MCF 10A (cell line): ENCODE results near the gene M1AP. TPM values are rescaled to one million over a fixed set of nuclear protein-coding genes. Genes with fewer than 3 reads are reported as not detected.

Experiments used
- BruUV-seq: library from RNA; stranded (reverse); fragments of 400-500 nt; replicated peaks from 2 replicates; lab custom pipeline; 2021; lab: Mats Ljungman, UMichigan
- CTCF ChIA-PET: fragments of 300-600 bp; sonication (Branson Sonifier 250); formaldehyde crosslinking; extraction: SDS; loops from one replicate; lab custom pipeline; 2021; ENCODE audit warnings: antibody characterized with exemption, inconsistent platforms; lab: Yijun Ruan, JAX
- POLR2A ChIA-PET: fragments of 300-600, 350-650 bp; sonication (Branson Sonifier 250); formaldehyde crosslinking; extraction: SDS; loops from one replicate; lab custom pipeline; 2020; ENCODE audit warnings: antibody characterized with exemption, inconsistent platforms; lab: Yijun Ruan, JAX
- DNase-seq: peaks from one replicate; pipeline ENCODE4 v3.0.0-alpha.2; 2018; ENCODE audit not compliant: unreplicated experiment
- H3K27ac Mint-ChIP-seq: one replicate; pipeline ENCODE4 v1.8.0; 2022; ENCODE audit warnings: mild to moderate bottlenecking, low read depth, mixed read lengths; ENCODE audit not compliant: unreplicated experiment
- H3K27me3 Mint-ChIP-seq: one replicate; pipeline ENCODE4 v1.8.0; 2022; ENCODE audit warnings: mixed read lengths; ENCODE audit not compliant: insufficient read depth, unreplicated experiment
- H3K36me3 Mint-ChIP-seq: one replicate; pipeline ENCODE4 v1.8.0; 2022; ENCODE audit warnings: mild to moderate bottlenecking, moderate library complexity, mixed read lengths; ENCODE audit not compliant: insufficient read depth, unreplicated experiment
- H3K4me1 Mint-ChIP-seq: one replicate; pipeline ENCODE4 v1.8.0; 2022; ENCODE audit warnings: mixed read lengths; ENCODE audit not compliant: insufficient read depth, unreplicated experiment
- H3K4me3 Mint-ChIP-seq: one replicate; pipeline ENCODE4 v1.8.0; 2022; ENCODE audit warnings: mild to moderate bottlenecking, moderate library complexity, mixed read lengths; ENCODE audit not compliant: unreplicated experiment
- H3K9me3 Mint-ChIP-seq: one replicate; pipeline ENCODE4 v1.8.0; 2022; ENCODE audit warnings: mixed read lengths; ENCODE audit not compliant: unreplicated experiment
- intact Hi-C: fragments of 100-400 bp; cut with micrococcal nuclease; formaldehyde crosslinking; loops from 2 replicates; pipeline ENCODE4 v1.14.1; 2022
- total RNA-seq: library from RNA; stranded (reverse); gene quantifications from 2 replicates; pipeline ENCODE4 v1.2.3, GENCODE V29; 2022
- TF ChIP-seq, protein P1 (sequence below): fragments of 200-600 bp; IDR thresholded peaks from one replicate; pipeline ENCODE4 v1.8.0; 2022; ENCODE audit warnings: antibody characterized with exemption, mild to moderate bottlenecking; ENCODE audit not compliant: unreplicated experiment

The M1AP gene
- total RNA-seq, 1 experiment from 2014 or later, result not detected

DNA sequence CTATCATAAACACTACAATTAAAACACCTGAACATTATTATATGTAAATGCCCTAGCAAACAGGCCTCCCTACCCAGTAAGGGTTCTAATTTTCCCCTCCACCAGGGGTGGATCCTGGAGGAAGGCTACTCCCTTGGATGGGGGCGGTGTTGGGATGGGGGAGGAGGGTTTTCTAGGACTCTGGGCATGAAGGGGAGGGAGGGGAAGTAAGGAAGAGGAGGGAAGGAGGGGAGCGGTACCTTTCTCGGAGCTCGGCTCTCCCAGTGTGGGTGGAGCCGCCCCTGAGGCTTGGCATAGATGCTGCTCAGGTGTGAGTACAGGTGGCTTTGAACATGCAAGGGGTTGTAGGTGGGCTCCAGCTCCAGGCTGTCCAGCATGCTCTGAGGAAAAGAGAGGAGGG, 88.2 kb downstream of the M1AP start:
- Mint-ChIP-seq H3K36me3 (no peaks in the 10 kb centered on the region), H3K27me3 (no peaks in the 10 kb centered on the region), H3K4me3 (no peak overlapping the region), H3K9me3 (no peaks in the 10 kb centered on the region), H3K27ac (no peak overlapping the region), H3K4me1 (peaks cover 38% of the 10 kb centered on the region)
- TF ChIP-seq, protein P1, sequence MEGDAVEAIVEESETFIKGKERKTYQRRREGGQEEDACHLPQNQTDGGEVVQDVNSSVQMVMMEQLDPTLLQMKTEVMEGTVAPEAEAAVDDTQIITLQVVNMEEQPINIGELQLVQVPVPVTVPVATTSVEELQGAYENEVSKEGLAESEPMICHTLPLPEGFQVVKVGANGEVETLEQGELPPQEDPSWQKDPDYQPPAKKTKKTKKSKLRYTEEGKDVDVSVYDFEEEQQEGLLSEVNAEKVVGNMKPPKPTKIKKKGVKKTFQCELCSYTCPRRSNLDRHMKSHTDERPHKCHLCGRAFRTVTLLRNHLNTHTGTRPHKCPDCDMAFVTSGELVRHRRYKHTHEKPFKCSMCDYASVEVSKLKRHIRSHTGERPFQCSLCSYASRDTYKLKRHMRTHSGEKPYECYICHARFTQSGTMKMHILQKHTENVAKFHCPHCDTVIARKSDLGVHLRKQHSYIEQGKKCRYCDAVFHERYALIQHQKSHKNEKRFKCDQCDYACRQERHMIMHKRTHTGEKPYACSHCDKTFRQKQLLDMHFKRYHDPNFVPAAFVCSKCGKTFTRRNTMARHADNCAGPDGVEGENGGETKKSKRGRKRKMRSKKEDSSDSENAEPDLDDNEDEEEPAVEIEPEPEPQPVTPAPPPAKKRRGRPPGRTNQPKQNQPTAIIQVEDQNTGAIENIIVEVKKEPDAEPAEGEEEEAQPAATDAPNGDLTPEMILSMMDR, result no peak
- DNase-seq, result no peak
- BruUV-seq, result no TSS peak
- CTCF ChIA-PET, result interaction anchor here (1.1 to 1.3 kb wide), 2 partner anchors 13 to 17 kb away, joined by 3 read pairs; no protein-coding TSS in a partner anchor
- POLR2A ChIA-PET, result interaction anchor here (0.6 to 2.9 kb wide), 3 partner anchors 8 to 128 kb away, joined by 3 to 8 read pairs (median 3); no protein-coding TSS in a partner anchor
- intact Hi-C loops, result no loop called here

DNA sequence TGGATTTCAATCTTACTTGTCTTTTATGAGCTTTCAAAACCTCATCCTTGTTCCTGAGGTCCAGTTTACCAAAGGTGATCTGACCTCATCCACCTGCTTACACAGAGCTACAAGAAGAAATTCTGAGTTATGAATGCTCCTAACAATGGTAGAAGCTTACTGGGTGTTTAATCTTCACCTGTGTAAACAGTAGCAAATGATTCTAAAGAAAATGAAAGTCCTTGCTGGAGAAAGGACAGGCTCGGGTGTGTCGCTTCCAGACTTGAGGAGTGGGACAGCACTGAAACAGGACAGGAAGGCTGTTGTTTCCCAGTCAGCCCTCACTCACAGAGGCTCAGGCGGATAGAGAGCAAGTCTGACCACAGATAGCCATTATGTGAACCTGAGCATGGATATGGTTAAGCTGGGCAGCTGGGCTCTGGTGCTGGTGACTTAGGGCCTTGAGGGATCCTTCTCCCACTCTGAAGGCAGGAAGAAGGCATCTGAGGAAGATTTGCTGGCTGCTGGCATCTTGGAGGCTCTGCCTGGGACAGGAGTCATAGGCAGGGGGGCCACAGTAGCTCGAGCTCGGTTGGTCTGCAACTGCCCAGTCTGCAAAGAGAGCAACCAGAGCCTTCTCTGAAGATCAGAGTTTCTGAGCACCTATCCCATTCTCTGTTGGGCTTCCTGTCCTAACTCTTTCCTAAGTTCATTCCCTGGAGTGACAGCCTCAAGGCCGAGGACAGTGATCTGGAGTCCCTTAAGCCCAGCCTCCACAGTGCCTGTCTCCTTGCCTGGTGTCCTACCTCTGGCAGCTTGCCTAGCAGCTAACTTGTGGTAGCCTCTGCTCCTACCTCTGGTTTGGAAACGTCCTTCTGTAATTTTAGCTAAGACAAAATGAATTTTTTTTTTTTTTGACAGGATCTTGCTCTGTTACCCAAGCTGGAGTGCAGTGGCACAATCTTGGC, 89.6 kb downstream of the M1AP start:
- Mint-ChIP-seq H3K27me3 (no peaks in the 10 kb centered on the region), H3K4me1 (peaks cover 27% of the 10 kb centered on the region), H3K9me3 (no peaks in the 10 kb centered on the region), H3K36me3 (no peaks in the 10 kb centered on the region), H3K27ac (no peak overlapping the region), H3K4me3 (no peak overlapping the region)
- no peak for DNase-seq
- POLR2A ChIA-PET, result interaction anchor here (1.3 to 2.9 kb wide), 2 partner anchors 9 to 29 kb away, joined by 5 to 8 read pairs; partner anchors contain the start of genes AUP1 and HTRA2
- no TSS peak for BruUV-seq
- TF ChIP-seq, protein P1, result no peak
- CTCF ChIA-PET, result interaction anchor here (0.8 to 1.8 kb wide), 6 partner anchors 9 to 76 kb away, joined by 3 to 6 read pairs (median 4); partner anchors contain the start of genes CCDC142 and TTC31
- intact Hi-C loops, result no loop called here

DNA sequence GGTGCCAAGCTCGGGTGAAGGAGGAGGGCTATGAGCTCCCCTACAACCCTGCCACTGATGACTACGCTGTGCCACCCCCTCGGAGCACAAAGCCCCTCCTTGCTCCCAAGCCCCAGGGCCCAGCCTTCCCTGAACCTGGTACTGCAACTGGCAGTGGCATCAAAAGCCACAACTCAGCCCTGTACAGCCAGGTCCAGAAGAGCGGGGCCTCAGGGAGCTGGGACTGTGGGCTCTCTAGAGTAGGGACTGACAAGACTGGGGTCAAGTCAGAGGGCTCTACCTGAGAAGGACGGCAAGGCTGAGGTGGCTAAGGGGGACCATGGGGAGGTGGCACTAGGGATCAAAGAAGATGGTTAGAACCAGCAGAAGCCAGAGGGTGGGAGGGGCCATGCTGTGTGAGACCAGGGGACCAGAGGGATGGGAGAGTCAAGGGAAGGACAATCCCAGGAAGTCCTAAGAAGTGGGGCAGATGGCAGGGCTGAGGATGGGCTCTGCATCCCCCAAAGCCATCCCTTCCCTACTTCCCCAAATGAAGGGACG, 91.2 kb downstream of the M1AP start:
- ChIA-PET CTCF (interaction anchor here (1.5 to 1.9 kb wide), 4 partner anchors 11 to 74 kb away, joined by 3 to 6 read pairs (median 4); partner anchors contain the start of genes CCDC142 and TTC31), POLR2A (no interaction called here)
- Mint-ChIP-seq H3K4me1 (peaks cover 17% of the 10 kb centered on the region), H3K27me3 (no peaks in the 10 kb centered on the region), H3K27ac (no peak overlapping the region), H3K4me3 (no peak overlapping the region), H3K9me3 (no peaks in the 10 kb centered on the region), H3K36me3 (no peaks in the 10 kb centered on the region)
- BruUV-seq, result no TSS peak
- DNase-seq, result no peak
- TF ChIP-seq, protein P1, result no peak
- intact Hi-C loops, result no loop called here

DNA sequence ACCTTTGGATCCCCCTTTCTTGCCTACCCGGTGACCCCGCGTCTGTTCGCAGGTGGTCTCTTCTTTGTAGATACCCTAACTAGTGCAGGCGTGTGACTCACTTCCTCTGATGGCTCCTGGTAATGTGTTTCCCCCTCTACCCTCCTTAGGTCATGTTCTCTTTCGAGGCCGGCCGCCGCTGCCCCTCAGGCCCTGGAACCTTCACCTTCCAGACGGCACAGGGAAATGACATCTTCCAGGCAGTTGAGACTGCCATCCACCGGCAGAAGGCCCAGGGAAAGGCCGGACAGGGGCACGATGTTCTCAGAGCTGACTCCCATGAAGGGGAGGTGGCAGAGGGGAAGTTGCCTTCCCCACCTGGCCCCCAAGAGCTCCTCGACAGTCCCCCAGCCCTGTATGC, 92.0 kb downstream of the M1AP start:
- Mint-ChIP-seq H3K27ac (no peak overlapping the region), H3K9me3 (no peaks in the 10 kb centered on the region), H3K36me3 (no peaks in the 10 kb centered on the region), H3K27me3 (no peaks in the 10 kb centered on the region), H3K4me3 (no peak overlapping the region), H3K4me1 (peaks cover 10% of the 10 kb centered on the region)
- intact Hi-C loops, result no loop called here
- DNase-seq, result no peak
- ChIA-PET CTCF (interaction anchor here (1.9 kb wide), 1 partner anchor 33 kb away, joined by 4 read pairs; no protein-coding TSS in a partner anchor), POLR2A (no interaction called here)
- BruUV-seq, result no TSS peak
- TF ChIP-seq, protein P1, result no peak
